Transverse colon (tissue), 4 donors: ENCODE results near the gene GMPPB. TPM values are rescaled to one million over a fixed set of nuclear protein-coding genes. Genes with fewer than 3 reads are reported as not detected.

Experiments
- DNase-seq: peaks from one replicate; pipeline ENCODE4 v3.0.0-alpha.2; 2019
- H3K27ac ChIP-seq, 4 donors: fragments of 200-600 bp; sonication (generic); 2 replicates each; pipeline ENCODE4 v1.5.1; 2016 to 2018; ENCODE audit warnings: inconsistent platforms in 4 of 4
- H3K27me3 ChIP-seq: fragments of 200-600 bp; sonication (generic); 2 replicates; pipeline ENCODE4 v1.5.1; 2017; ENCODE audit warnings: inconsistent platforms
- H3K36me3 ChIP-seq, 4 donors: fragments of 200-600 bp; sonication (generic); 2 replicates each; pipeline ENCODE4 v1.5.1; 2017 to 2019; ENCODE audit warnings: inconsistent platforms in 4 of 4
- H3K4me1 ChIP-seq, 4 donors: fragments of 200-600 bp; sonication (generic); 2 replicates each; pipeline ENCODE4 v1.5.1; 2017 to 2020; ENCODE audit warnings: inconsistent platforms in 4 of 4
- H3K4me3 ChIP-seq, 4 donors: fragments of 200-600 bp; sonication (generic); 1 replicate in 1 of 4; 2 replicates in 3 of 4; pipeline versions ENCODE4 v1.5.1 to v1.6.1; 2017 to 2019; ENCODE audit warnings: inconsistent platforms in 4 of 4
- H3K9me3 ChIP-seq, 2 donors: fragments of 200-600 bp; sonication (generic); 2 replicates each; pipeline ENCODE4 v1.5.1; 2017 to 2019; ENCODE audit warnings: inconsistent platforms in 2 of 2
- CTCF ChIP-seq, 5 experiments: fragments of 200-600 bp in 3 of 5; fragments of 450-650 bp in 2 of 5; sonication (generic) in 3 of 5; IDR thresholded peaks; 1 replicate in 2 of 5; 2 replicates in 3 of 5; pipeline ENCODE4 v1.5.1; 2016 to 2017; ENCODE audit warnings: antibody characterized with exemption in 5 of 5, inconsistent platforms in 3 of 5, mild to moderate bottlenecking in 2 of 5, moderate library complexity in 1 of 5
- EP300 ChIP-seq: sonication (generic); formaldehyde crosslinking; IDR thresholded peaks from one replicate; pipeline ENCODE4 v1.6.1; 2017; ENCODE audit warnings: antibody characterized with exemption, low read depth
- POLR2A ChIP-seq: fragments of 450-650 bp; IDR thresholded peaks from one replicate; pipeline ENCODE4 v1.6.1; 2016; ENCODE audit warnings: antibody characterized with exemption, mild to moderate bottlenecking, moderate library complexity
- POLR2AphosphoS5 ChIP-seq, 3 donors: sonication (generic); formaldehyde crosslinking; IDR thresholded peaks; one replicate each; pipeline ENCODE4 v1.6.1; 2016; ENCODE audit warnings: antibody characterized with exemption in 3 of 3
- whole genome bisulfite sequencing, 2 donors: methylation state at CpG; one replicate each; pipeline ENCODE4 v1.1.5; 2018; ENCODE audit warnings: low coverage in 1 of 2; 5-methylcytosine and 5-hydroxymethylcytosine counted together
- in situ Hi-C, 4 donors: fragments of 200-750 bp; cut with MboI; loops; one replicate each; pipeline versions ENCODE4 v1.15.0 to v1.15.1; 2017; ENCODE audit warnings: low sequenced_read_pairs in 3 of 4, low pct_ligation_motif_present in 1 of 4, low pct_unique_long_range_greater_than_20kb in 1 of 4
- intact Hi-C: fragments of 100-400 bp; cut with DNase I; formaldehyde crosslinking; loops from one replicate; pipeline ENCODE4 v1.15.1; 2023; ENCODE audit warnings: low total_unique reads
- total RNA-seq, 4 donors: library from RNA; depleted of rRNA; stranded (reverse); fragments of >200 nt; gene quantifications; one replicate each; pipeline ENCODE4 v1.1.0, GENCODE V29; 2016

GMPPB gene
- total RNA-seq, 4 donors from 2014 or later: 37.2 to 53.9 (median 44.2) TPM

- WGBS, 2 donors: 0% methylated on average over 47 of the region's 50 CpGs; no CpG with 5 or more reads in 1 of the 2 donors
- in situ Hi-C loops (no loop called here), intact Hi-C loops (no loop called here)
- H3K36me3 ChIP-seq: no peaks in the 10 kb centered on the region
- H3K4me3 ChIP-seq: peak within 1 kb of the TSS; percentile 15 to 51 (median 40)
- TF ChIP-seq CTCF (IDR thresholded peaks at IDR 0.05): peak; percentile 58 to 92 (median 66)
- TF ChIP-seq POLR2AphosphoS5 (IDR thresholded peaks at IDR 0.05): peak; percentile 74 to 92 (median 85)
- no peak for TF ChIP-seq EP300
- TF ChIP-seq POLR2A: peak; percentile 81
- H3K27me3 ChIP-seq: no peaks in the 10 kb centered on the region
- no peaks in the 10 kb centered on the region for H3K9me3 ChIP-seq
- H3K4me1 ChIP-seq: peaks cover 18 to 33% (median 28%) of the 10 kb centered on the region in 4 donors
- H3K27ac ChIP-seq: peak within 1 kb of the TSS; percentile 62 to 84 (median 81)
- peak; percentile 97 for DNase-seq
Observed at GRCh38 chr3:49719214-49719884, 4.4 kb downstream of the GMPPB start, which contains the start of gene AMIGO3. AMIGO3 (minus strand) TSS chr3:49719684; CDS start chr3:49719465, 219 bp downstream.

DNA sequence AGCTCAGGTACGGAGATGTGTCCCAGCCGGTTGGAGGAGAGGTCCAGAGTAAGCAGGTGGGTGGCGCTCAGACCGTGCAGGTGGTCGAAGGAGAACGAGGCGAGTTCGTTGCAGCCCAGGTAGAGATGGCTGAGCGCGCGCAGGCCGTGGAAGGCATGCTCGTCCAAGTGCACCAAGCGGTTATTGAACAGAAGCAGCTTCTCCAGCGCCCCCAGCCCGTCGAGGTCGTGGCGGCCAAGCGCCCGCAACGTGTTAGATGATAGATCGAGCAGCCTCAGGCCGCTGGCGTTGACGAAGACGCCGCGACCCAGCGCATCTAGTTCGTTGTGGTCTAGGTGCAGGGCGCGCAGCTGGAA, 4.9 kb downstream of the GMPPB start:
- no peak for TF ChIP-seq POLR2A
- TF ChIP-seq CTCF (IDR thresholded peaks at IDR 0.05): no peak
- no peak for TF ChIP-seq POLR2AphosphoS5 (IDR thresholded peaks at IDR 0.05)
- TF ChIP-seq EP300: no peak
- Histone ChIP-seq H3K27me3 (no peaks in the 10 kb centered on the region), H3K36me3 (no peaks in the 10 kb centered on the region), H3K27ac (peak overlapping the region in 3 of 4 donors; percentile 79 to 84 (median 83)), H3K4me3 (peak overlapping the region; percentile 15 to 51 (median 40)), H3K9me3 (no peaks in the 10 kb centered on the region), H3K4me1 (peaks cover 16 to 31% (median 26%) of the 10 kb centered on the region in 4 donors)
- WGBS, 2 donors: 17 to 43% methylated on average over 6 to 33 of the region's 33 CpGs
- in situ Hi-C loops (no loop called here), intact Hi-C loops (no loop called here)
- DNase-seq: no peak

GRCh38 chr3:49717959-49718857, 5.5 kb downstream of the GMPPB start:
- in situ Hi-C loops: no loop called here
- 85 to 86% methylated on average over 32 to 75 of the region's 75 CpGs for WGBS, 2 donors
- Histone ChIP-seq H3K27me3 (no peaks in the 10 kb centered on the region), H3K9me3 (no peaks in the 10 kb centered on the region), H3K4me3 (peak overlapping the region in 1 of 4 donors; percentile 51), H3K36me3 (no peaks in the 10 kb centered on the region), H3K27ac (no peak overlapping the region), H3K4me1 (peaks cover 16 to 31% (median 24%) of the 10 kb centered on the region in 4 donors)
- TF ChIP-seq POLR2AphosphoS5 (IDR thresholded peaks at IDR 0.05): no peak
- TF ChIP-seq POLR2A: no peak
- TF ChIP-seq CTCF (IDR thresholded peaks at IDR 0.05): no peak
- no peak for TF ChIP-seq EP300
- DNase-seq: no peak
- intact Hi-C loops: no loop called here

GRCh38 chr3:49717211-49717958, 6.4 kb downstream of the GMPPB start:
- intact Hi-C loops: no loop called here
- in situ Hi-C loops: no loop called here
- TF ChIP-seq CTCF (IDR thresholded peaks at IDR 0.05) (no peak), EP300 (no peak), POLR2AphosphoS5 (IDR thresholded peaks at IDR 0.05) (no peak), POLR2A (no peak)
- Histone ChIP-seq H3K36me3 (no peaks in the 10 kb centered on the region), H3K4me1 (peaks cover 10 to 22% (median 16%) of the 10 kb centered on the region in 4 donors), H3K9me3 (no peaks in the 10 kb centered on the region), H3K4me3 (no peak overlapping the region), H3K27me3 (no peaks in the 10 kb centered on the region), H3K27ac (no peak overlapping the region)
- WGBS, 2 donors: 94% methylated on average over 14 of the region's 14 CpGs; no CpG with 5 or more reads in 1 of the 2 donors
- no peak for DNase-seq
